ENCODE results near the gene CDH4. TPM values are rescaled to one million over a fixed set of nuclear protein-coding genes. Genes with fewer than 3 reads are reported as not detected.

Gene CDH4
- total RNA-seq, 1 donor from 2014 or later = 2.9 TPM

GRCh38 chr20:61753987-61754956, 502.2 kb downstream of the CDH4 start:
- Histone ChIP-seq H3K79me2 (ENCODE audit: low read depth) (no peaks in the 10 kb centered on the region), H3K9me3 (ENCODE audit: low read depth) (no peaks in the 10 kb centered on the region), H3K27ac (no peak overlapping the region), H3K27me3 (no peaks in the 10 kb centered on the region), H3K36me3 (no peaks in the 10 kb centered on the region), H3K9ac (no peak overlapping the region), H3K4me2 (no peak overlapping the region), H3K4me1 (peaks cover 4% of the 10 kb centered on the region), H3F3A (ENCODE audit: low read depth) (no peaks in the 10 kb centered on the region), H2AFZ (replicated peaks) (no peak overlapping the region), H3K4me3 (no peak overlapping the region), H4K20me1 (ENCODE audit: low read depth) (no peaks in the 10 kb centered on the region)
- Mint-ChIP-seq H3K4me1 (peaks cover 15% of the 10 kb centered on the region), H3K36me3 (peaks cover 1% of the 10 kb centered on the region), H3K27ac (peak overlapping the region; percentile 16), H3K4me3 (no peak overlapping the region), H3K9me3 (peaks cover 12% of the 10 kb centered on the region), H3K27me3 (ENCODE audit: insufficient read depth, low read depth) (peaks cover 6% of the 10 kb centered on the region)
- DNase-seq (ENCODE audit: low spot score) = no peak
- TF ChIP-seq EZH2phosphoT487 (IDR thresholded peaks at IDR 0.05) (no peak), EZH2 (IDR thresholded peaks at IDR 0.05) (no peak)
- TF ChIP-seq, protein P1, sequence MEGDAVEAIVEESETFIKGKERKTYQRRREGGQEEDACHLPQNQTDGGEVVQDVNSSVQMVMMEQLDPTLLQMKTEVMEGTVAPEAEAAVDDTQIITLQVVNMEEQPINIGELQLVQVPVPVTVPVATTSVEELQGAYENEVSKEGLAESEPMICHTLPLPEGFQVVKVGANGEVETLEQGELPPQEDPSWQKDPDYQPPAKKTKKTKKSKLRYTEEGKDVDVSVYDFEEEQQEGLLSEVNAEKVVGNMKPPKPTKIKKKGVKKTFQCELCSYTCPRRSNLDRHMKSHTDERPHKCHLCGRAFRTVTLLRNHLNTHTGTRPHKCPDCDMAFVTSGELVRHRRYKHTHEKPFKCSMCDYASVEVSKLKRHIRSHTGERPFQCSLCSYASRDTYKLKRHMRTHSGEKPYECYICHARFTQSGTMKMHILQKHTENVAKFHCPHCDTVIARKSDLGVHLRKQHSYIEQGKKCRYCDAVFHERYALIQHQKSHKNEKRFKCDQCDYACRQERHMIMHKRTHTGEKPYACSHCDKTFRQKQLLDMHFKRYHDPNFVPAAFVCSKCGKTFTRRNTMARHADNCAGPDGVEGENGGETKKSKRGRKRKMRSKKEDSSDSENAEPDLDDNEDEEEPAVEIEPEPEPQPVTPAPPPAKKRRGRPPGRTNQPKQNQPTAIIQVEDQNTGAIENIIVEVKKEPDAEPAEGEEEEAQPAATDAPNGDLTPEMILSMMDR (IDR thresholded peaks at IDR 0.05) = no peak

GRCh38 chr20:61754976-61755778, 503.1 kb downstream of the CDH4 start:
- peaks cover 15% of the 10 kb centered on the region for H3K4me1 Mint-ChIP-seq
- no peak overlapping the region for H3K27ac Mint-ChIP-seq
- H3K27me3 ChIP-seq = no peaks in the 10 kb centered on the region
- no peaks in the 10 kb centered on the region for H4K20me1 ChIP-seq (ENCODE audit: low read depth)
- H3K36me3 Mint-ChIP-seq = no peaks in the 10 kb centered on the region
- DNase-seq (ENCODE audit: low spot score) = no peak
- H3K27ac ChIP-seq = no peak overlapping the region
- H3K4me3 ChIP-seq = no peak overlapping the region
- H3K4me1 ChIP-seq = peaks cover 4% of the 10 kb centered on the region
- H3K9ac ChIP-seq = no peak overlapping the region
- peaks cover 6% of the 10 kb centered on the region for H3K27me3 Mint-ChIP-seq (ENCODE audit: insufficient read depth, low read depth)
- H3K9me3 Mint-ChIP-seq = peaks cover 10% of the 10 kb centered on the region
- TF ChIP-seq EZH2phosphoT487 (IDR thresholded peaks at IDR 0.05) (no peak), EZH2 (IDR thresholded peaks at IDR 0.05) (no peak)
- TF ChIP-seq, protein P1 (IDR thresholded peaks at IDR 0.05) = no peak
- H3K79me2 ChIP-seq (ENCODE audit: low read depth) = no peaks in the 10 kb centered on the region
- no peak overlapping the region for H2AFZ ChIP-seq (replicated peaks)
- no peaks in the 10 kb centered on the region for H3F3A ChIP-seq (ENCODE audit: low read depth)
- no peaks in the 10 kb centered on the region for H3K9me3 ChIP-seq (ENCODE audit: low read depth)
- H3K36me3 ChIP-seq = no peaks in the 10 kb centered on the region
- no peak overlapping the region for H3K4me3 Mint-ChIP-seq
- H3K4me2 ChIP-seq = no peak overlapping the region

DNA sequence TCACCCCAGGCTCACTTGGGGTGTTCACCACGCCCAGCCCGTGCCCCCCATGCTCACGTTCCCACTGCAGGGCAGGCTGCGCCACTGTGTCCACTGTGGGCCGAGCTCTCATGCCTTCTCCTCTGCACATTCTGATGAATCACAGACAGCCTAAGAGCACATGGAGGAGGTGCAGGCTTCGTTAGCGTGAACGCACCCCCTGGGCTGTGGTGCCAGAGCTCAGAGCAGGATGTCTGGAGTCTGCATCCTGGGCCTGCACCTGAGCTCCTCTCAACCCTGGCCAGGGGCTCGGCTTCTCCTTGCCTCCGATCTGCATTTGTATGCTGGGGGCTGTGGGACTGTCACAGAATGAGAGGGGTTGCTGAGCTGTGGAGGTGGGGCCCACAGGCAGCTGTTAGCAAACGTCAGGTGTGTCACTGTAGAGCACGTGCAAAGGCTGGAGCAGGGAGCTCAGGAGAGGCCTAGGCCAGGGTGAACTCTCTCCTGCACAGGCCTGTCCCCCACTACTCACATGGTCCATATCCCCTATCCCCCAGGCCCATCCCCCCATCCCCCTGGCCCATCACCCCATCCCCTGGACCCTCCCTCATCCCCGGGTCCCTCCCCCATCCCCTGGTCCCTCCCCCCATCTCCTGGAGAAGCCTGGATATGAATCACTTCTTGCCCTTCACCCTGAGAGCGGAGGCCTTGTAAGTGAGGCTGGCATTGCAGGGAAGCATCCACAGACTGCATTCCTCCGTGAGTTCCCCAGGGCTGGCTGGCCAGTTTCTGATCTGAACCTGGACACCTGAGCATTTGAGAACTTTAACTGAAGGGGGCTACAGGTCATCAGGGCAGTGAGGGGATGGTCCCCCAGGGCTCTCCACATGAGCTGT, 504.1 kb downstream of the CDH4 start:
- Histone ChIP-seq H3K4me2 (no peak overlapping the region), H3F3A (ENCODE audit: low read depth) (no peaks in the 10 kb centered on the region), H3K9me3 (ENCODE audit: low read depth) (no peaks in the 10 kb centered on the region), H3K79me2 (ENCODE audit: low read depth) (no peaks in the 10 kb centered on the region), H3K9ac (no peak overlapping the region), H3K27ac (no peak overlapping the region), H3K36me3 (no peaks in the 10 kb centered on the region), H2AFZ (replicated peaks) (no peak overlapping the region), H3K4me3 (no peak overlapping the region), H3K27me3 (peaks cover 4% of the 10 kb centered on the region), H3K4me1 (peaks cover 4% of the 10 kb centered on the region), H4K20me1 (ENCODE audit: low read depth) (no peaks in the 10 kb centered on the region)
- Mint-ChIP-seq H3K36me3 (no peaks in the 10 kb centered on the region), H3K4me1 (peaks cover 18% of the 10 kb centered on the region), H3K9me3 (peaks cover 2% of the 10 kb centered on the region), H3K27ac (no peak overlapping the region), H3K4me3 (no peak overlapping the region), H3K27me3 (ENCODE audit: insufficient read depth, low read depth) (peaks cover 6% of the 10 kb centered on the region)
- no peak for DNase-seq (ENCODE audit: low spot score)
- no peak for TF ChIP-seq EZH2 (IDR thresholded peaks at IDR 0.05)
- no peak for TF ChIP-seq EZH2phosphoT487 (IDR thresholded peaks at IDR 0.05)
- TF ChIP-seq, protein P1 (IDR thresholded peaks at IDR 0.05) = no peak

Data from neural progenitor cell (in vitro differentiated cells).